A549 (cell line): ENCODE data around the gene LRRC4C. TPM values are rescaled to one million over a fixed set of nuclear protein-coding genes. Genes with fewer than 3 reads are reported as not detected.

Experiments
- ATAC-seq, 2 experiments: fragments of 200-7000 bp in 1 of 2; fragments of >200 bp in 1 of 2; cut with Nextera tagmentation in 1 of 2; cut with Tn5 transposase in 1 of 2; 3 replicates each; pipeline versions ENCODE4 v1.8.0 to v1.9.1; 2018 to 2020; ENCODE audit warnings: mild to moderate bottlenecking in 1 of 2, moderate library complexity in 1 of 2
- CTCF ChIA-PET: fragments of 300-600 bp; sonication (Branson Sonifier 250); formaldehyde crosslinking; extraction: SDS; loops from one replicate; lab custom pipeline; 2021; ENCODE audit warnings: antibody characterized with exemption, inconsistent platforms; lab: Yijun Ruan, JAX
- POLR2A ChIA-PET: fragments of 350-600 bp; formaldehyde crosslinking; extraction: SDS; loops from one replicate; lab custom pipeline; 2021; ENCODE audit warnings: antibody characterized with exemption, inconsistent platforms; lab: Yijun Ruan, JAX
- DNase-seq, 2 experiments: peaks; one replicate each; pipeline versions ENCODE4 v3.0.0 to v3.0.0-alpha.2; 2011 to 2016; ENCODE audit warnings: low read depth in 1 of 2, low spot score in 1 of 2
- FAIRE-seq: peaks from 2 replicates; lab custom pipeline; 2011; peaks lifted over from hg19 to GRCh38; lab: Jason Lieb, UNC
- H3K27ac ChIP-seq, 2 experiments: fragments of >200 bp; sonication (Bioruptor Twin); formaldehyde crosslinking; 3 replicates each; pipeline ENCODE4 v1.5.1; 2016 to 2017
- H3K4me1 ChIP-seq: fragments of >200 bp; sonication (Bioruptor Twin); formaldehyde crosslinking; 3 replicates; pipeline ENCODE4 v1.6.1; 2016
- H3K4me2 ChIP-seq: fragments of >200 bp; sonication (Bioruptor Twin); formaldehyde crosslinking; 3 replicates; pipeline ENCODE4 v1.6.1; 2016
- H3K4me3 ChIP-seq: fragments of >200 bp; sonication (Bioruptor Twin); formaldehyde crosslinking; 3 replicates; pipeline ENCODE4 v1.5.1; 2016
- H3K9me3 ChIP-seq: fragments of >200 bp; sonication (Bioruptor Twin); formaldehyde crosslinking; 3 replicates; pipeline ENCODE4 v1.6.1; 2016
- BHLHE40 ChIP-seq: IDR thresholded peaks from 2 replicates; pipeline ENCODE4 v1.6.1; 2012; ENCODE audit warnings: low read depth, low read length, inconsistent platforms
- CBX8 ChIP-seq: fragments of 200-600 bp; sonication (generic); IDR thresholded peaks from 2 replicates; pipeline ENCODE4 v1.6.1; 2016
- CEBPB ChIP-seq, 2 experiments: fragments of >200 bp in 1 of 2; sonication (Bioruptor Twin) in 1 of 2; formaldehyde crosslinking in 1 of 2; IDR thresholded peaks; 2 replicates each; pipeline ENCODE4 v1.6.1; 2012 to 2016
- CHD2 ChIP-seq: fragments of 150-350 bp; IDR thresholded peaks from 2 replicates; pipeline ENCODE4 v1.6.1; 2014; ENCODE audit warnings: low read length; ENCODE audit not compliant: partially characterized antibody
- CHD4 ChIP-seq: fragments of 200-600 bp; sonication (generic); IDR thresholded peaks from 2 replicates; pipeline ENCODE4 v1.6.1; 2016; ENCODE audit warnings: antibody characterized with exemption, mild to moderate bottlenecking, borderline replicate concordance
- EHF ChIP-seq: fragments of 250-450 bp; sonication (Bioruptor Pico); IDR thresholded peaks from 2 replicates; pipeline ENCODE4 v1.5.0; 2020; ENCODE audit warnings: mild to moderate bottlenecking
- FOSL2 ChIP-seq, 2 experiments: fragments of 450-650 bp in 1 of 2; fragments of >200 bp in 1 of 2; sonication (Bioruptor Twin) in 1 of 2; formaldehyde crosslinking; IDR thresholded peaks; 2 replicates each; pipeline versions ENCODE4 v1.5.0 to v1.6.1; 2016 to 2020; ENCODE audit warnings: mild to moderate bottlenecking in 1 of 2, moderate library complexity in 1 of 2
- FOXS1 ChIP-seq: fragments of 250-450 bp; sonication (Bioruptor Pico); IDR thresholded peaks from 2 replicates; pipeline ENCODE4 v1.5.0; 2020; ENCODE audit warnings: mild to moderate bottlenecking, moderate library complexity
- GATA3 ChIP-seq: IDR thresholded peaks from 2 replicates; pipeline ENCODE4 v1.6.1; 2012; ENCODE audit warnings: borderline replicate concordance
- HOXA7 ChIP-seq: fragments of 250-450 bp; sonication (Bioruptor Pico); IDR thresholded peaks from 2 replicates; pipeline ENCODE4 v1.5.0; 2020; ENCODE audit warnings: mild to moderate bottlenecking, moderate library complexity
- MAFK ChIP-seq: fragments of 450-650 bp; IDR thresholded peaks from 2 replicates; pipeline ENCODE4 v1.6.1; 2014; ENCODE audit not compliant: partially characterized antibody
- NFE2L2 ChIP-seq: fragments of 150-350 bp; conservative IDR thresholded peaks from 2 replicates; pipeline ENCODE4 v1.6.1; 2014; ENCODE audit warnings: low read length
- NR3C1 ChIP-seq: fragments of >200 bp; sonication (Bioruptor Twin); formaldehyde crosslinking; IDR thresholded peaks from 3 replicates; pipeline ENCODE4 v1.6.1; 2017
- PHF8 ChIP-seq: fragments of 200-600 bp; sonication (generic); IDR thresholded peaks from 2 replicates; pipeline ENCODE4 v1.6.1; 2016; ENCODE audit warnings: low read depth, mild to moderate bottlenecking, antibody characterized with exemption, moderate library complexity, borderline replicate concordance
- RNF2 ChIP-seq: fragments of 200-600 bp; sonication (generic); IDR thresholded peaks from 2 replicates; pipeline ENCODE4 v1.6.1; 2016; ENCODE audit warnings: low read depth, mild to moderate bottlenecking, antibody characterized with exemption, moderate library complexity, borderline replicate concordance
- SREBF2 ChIP-seq: fragments of 450-650 bp; IDR thresholded peaks from 2 replicates; pipeline ENCODE4 v1.6.1; 2014; ENCODE audit warnings: mild to moderate bottlenecking, moderate library complexity
- TFCP2L1 ChIP-seq: fragments of 250-450 bp; sonication (Bioruptor Pico); IDR thresholded peaks from 2 replicates; pipeline ENCODE4 v1.5.0; 2021; ENCODE audit warnings: mild to moderate bottlenecking
- WGBS: methylation state at CpG from one replicate; pipeline ENCODE4 v1.1.6; 2017; ENCODE audit errors: missing lambda C conversion rate; 5-methylcytosine and 5-hydroxymethylcytosine counted together
- polyA plus RNA-seq, 4 experiments: library from polyadenylated mRNA; depleted of rRNA in 3 of 4; stranded (reverse); fragments of >200 nt; fragmentation: RNase III in 1 of 4; extraction: RNeasy Plus Mini Kit Qiagen cat#74134 plus additional on column Dnase treatment in 1 of 4; gene quantifications; 2 replicates in 3 of 4; 3 replicates in 1 of 4; pipeline ENCODE4 v1.2.3, GENCODE V29; 2011 to 2017
- TF ChIP-seq, protein P1 (sequence below): fragments of 200-600 bp; sonication (generic); IDR thresholded peaks from 2 replicates; pipeline ENCODE4 v1.6.1; 2016; ENCODE audit warnings: antibody characterized with exemption, mild to moderate bottlenecking, moderate library complexity
- TF ChIP-seq, protein P2 (sequence below): fragments of 250-450 bp; sonication (Bioruptor Pico); IDR thresholded peaks from 2 replicates; pipeline ENCODE4 v1.5.0; 2021; ENCODE audit warnings: mild to moderate bottlenecking, moderate library complexity, borderline replicate concordance
- TF ChIP-seq, protein P3 (sequence below): IDR thresholded peaks from 2 replicates; pipeline ENCODE4 v1.6.1; 2012; ENCODE audit warnings: low read depth, borderline replicate concordance
- TF ChIP-seq, protein P4 (sequence below): IDR thresholded peaks from 2 replicates; pipeline ENCODE4 v1.6.1; 2012
- TF ChIP-seq, protein P5 (sequence below): IDR thresholded peaks from 2 replicates; pipeline ENCODE4 v1.6.1; 2012

LRRC4C gene
- polyA plus RNA-seq, 2 of the 4 experiments (the other 2 are of a cell fraction), result not detected

DNA sequence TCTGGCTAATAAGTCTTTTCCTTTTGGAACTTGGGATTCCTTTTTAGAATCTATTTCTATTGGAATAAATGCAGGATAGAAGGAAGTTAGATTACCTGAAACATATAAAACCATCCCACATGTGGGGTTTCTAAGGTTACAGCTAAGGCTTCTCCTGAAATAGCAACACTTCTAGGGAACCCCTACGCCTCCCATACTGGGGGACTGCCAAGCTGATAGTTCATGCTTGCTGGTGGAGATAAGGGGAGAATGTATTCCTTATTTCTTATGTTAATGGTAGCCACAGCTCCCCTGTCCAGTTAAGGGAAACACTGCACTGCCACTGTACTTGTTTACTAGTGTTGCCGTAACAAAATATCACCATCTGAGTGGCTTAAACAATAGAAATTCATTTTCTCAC lies 1189.6 kb downstream of the LRRC4C start:
- WGBS, result 0% methylated on average over 2 of the region's 2 CpGs
- POLR2A ChIA-PET, result no interaction called here
- FAIRE-seq, result no peak
- TF ChIP-seq, protein P1, sequence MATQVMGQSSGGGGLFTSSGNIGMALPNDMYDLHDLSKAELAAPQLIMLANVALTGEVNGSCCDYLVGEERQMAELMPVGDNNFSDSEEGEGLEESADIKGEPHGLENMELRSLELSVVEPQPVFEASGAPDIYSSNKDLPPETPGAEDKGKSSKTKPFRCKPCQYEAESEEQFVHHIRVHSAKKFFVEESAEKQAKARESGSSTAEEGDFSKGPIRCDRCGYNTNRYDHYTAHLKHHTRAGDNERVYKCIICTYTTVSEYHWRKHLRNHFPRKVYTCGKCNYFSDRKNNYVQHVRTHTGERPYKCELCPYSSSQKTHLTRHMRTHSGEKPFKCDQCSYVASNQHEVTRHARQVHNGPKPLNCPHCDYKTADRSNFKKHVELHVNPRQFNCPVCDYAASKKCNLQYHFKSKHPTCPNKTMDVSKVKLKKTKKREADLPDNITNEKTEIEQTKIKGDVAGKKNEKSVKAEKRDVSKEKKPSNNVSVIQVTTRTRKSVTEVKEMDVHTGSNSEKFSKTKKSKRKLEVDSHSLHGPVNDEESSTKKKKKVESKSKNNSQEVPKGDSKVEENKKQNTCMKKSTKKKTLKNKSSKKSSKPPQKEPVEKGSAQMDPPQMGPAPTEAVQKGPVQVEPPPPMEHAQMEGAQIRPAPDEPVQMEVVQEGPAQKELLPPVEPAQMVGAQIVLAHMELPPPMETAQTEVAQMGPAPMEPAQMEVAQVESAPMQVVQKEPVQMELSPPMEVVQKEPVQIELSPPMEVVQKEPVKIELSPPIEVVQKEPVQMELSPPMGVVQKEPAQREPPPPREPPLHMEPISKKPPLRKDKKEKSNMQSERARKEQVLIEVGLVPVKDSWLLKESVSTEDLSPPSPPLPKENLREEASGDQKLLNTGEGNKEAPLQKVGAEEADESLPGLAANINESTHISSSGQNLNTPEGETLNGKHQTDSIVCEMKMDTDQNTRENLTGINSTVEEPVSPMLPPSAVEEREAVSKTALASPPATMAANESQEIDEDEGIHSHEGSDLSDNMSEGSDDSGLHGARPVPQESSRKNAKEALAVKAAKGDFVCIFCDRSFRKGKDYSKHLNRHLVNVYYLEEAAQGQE, result no peak
- TF ChIP-seq NR3C1 (no peak), NFE2L2 (no peak), GATA3 (no peak), CBX8 (no peak), HOXA7 (CRISPR knock-in tag) (no peak), CEBPB (IDR thresholded peaks at IDR 0.05) (no peak), CHD2 (no peak), BHLHE40 (no peak), EHF (CRISPR knock-in tag) (no peak), MAFK (no peak), TFCP2L1 (CRISPR knock-in tag) (no peak)
- TF ChIP-seq, protein P2, sequence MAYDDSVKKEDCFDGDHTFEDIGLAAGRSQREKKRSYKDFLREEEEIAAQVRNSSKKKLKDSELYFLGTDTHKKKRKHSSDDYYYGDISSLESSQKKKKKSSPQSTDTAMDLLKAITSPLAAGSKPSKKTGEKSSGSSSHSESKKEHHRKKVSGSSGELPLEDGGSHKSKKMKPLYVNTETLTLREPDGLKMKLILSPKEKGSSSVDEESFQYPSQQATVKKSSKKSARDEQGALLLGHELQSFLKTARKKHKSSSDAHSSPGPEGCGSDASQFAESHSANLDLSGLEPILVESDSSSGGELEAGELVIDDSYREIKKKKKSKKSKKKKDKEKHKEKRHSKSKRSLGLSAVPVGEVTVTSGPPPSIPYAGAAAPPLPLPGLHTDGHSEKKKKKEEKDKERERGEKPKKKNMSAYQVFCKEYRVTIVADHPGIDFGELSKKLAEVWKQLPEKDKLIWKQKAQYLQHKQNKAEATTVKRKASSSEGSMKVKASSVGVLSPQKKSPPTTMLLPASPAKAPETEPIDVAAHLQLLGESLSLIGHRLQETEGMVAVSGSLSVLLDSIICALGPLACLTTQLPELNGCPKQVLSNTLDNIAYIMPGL (CRISPR knock-in tag), result no peak
- TF ChIP-seq, protein P3, sequence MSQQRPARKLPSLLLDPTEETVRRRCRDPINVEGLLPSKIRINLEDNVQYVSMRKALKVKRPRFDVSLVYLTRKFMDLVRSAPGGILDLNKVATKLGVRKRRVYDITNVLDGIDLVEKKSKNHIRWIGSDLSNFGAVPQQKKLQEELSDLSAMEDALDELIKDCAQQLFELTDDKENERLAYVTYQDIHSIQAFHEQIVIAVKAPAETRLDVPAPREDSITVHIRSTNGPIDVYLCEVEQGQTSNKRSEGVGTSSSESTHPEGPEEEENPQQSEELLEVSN, result no peak
- TF ChIP-seq, protein P4, sequence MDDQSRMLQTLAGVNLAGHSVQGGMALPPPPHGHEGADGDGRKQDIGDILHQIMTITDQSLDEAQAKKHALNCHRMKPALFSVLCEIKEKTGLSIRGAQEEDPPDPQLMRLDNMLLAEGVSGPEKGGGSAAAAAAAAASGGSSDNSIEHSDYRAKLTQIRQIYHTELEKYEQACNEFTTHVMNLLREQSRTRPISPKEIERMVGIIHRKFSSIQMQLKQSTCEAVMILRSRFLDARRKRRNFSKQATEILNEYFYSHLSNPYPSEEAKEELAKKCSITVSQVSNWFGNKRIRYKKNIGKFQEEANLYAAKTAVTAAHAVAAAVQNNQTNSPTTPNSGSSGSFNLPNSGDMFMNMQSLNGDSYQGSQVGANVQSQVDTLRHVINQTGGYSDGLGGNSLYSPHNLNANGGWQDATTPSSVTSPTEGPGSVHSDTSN, result no peak
- H3K4me3 ChIP-seq, result no peak overlapping the region
- DNase-seq, result no peak
- H3K4me1 ChIP-seq, result no peaks in the 10 kb centered on the region
- H3K9me3 ChIP-seq, result no peaks in the 10 kb centered on the region
- H3K27ac ChIP-seq, result no peak overlapping the region
- CTCF ChIA-PET, result no interaction called here
- ATAC-seq, result no peak
- H3K4me2 ChIP-seq, result no peak overlapping the region

DNA sequence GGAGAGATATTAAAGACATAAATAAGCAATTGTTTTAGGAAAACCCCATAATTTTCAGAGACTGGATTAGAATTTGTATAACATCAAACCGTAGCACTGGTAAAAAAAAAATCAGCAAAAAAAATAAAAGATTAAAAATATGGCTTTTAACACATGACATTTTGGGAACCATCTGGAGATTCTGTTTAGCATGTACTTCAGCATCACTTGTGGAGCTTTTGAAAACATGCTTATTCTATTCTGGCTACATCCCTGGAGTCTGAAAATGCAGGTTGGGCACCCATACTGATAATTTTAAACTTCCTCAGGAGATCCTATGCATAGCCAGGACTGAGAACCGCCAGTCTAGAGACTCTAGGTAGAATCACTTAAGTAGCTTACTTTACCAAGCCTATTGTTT lies 1190.9 kb downstream of the LRRC4C start:
- H3K4me3 ChIP-seq, result no peak overlapping the region
- DNase-seq (no peak), FAIRE-seq (no peak), ATAC-seq (no peak)
- ChIA-PET POLR2A (no interaction called here), CTCF (no interaction called here)
- H3K27ac ChIP-seq, result no peak overlapping the region
- no peaks in the 10 kb centered on the region for H3K9me3 ChIP-seq
- TF ChIP-seq SREBF2 (no peak), TFCP2L1 (CRISPR knock-in tag) (no peak), CHD4 (no peak), RNF2 (no peak), FOSL2 (IDR thresholded peaks at IDR 0.05) (no peak), FOSL2 (CRISPR knock-in tag; IDR thresholded peaks at IDR 0.05) (no peak), EHF (CRISPR knock-in tag) (no peak), FOXS1 (no peak), CEBPB (IDR thresholded peaks at IDR 0.05) (no peak), GATA3 (no peak), BHLHE40 (no peak), PHF8 (no peak)
- TF ChIP-seq, protein P5, sequence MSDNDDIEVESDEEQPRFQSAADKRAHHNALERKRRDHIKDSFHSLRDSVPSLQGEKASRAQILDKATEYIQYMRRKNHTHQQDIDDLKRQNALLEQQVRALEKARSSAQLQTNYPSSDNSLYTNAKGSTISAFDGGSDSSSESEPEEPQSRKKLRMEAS, result no peak
- no peaks in the 10 kb centered on the region for H3K4me1 ChIP-seq
- no peak overlapping the region for H3K4me2 ChIP-seq
- WGBS, result 2% methylated on average over 2 of the region's 2 CpGs
